Stimulated activated CD8-positive, alpha-beta memory T cell treated with anti-CD3 and anti-CD28 coated beads, Interleukin-15, amount 100 ng/mL, for 4 hours (primary cell): ENCODE data around the gene RAD23A.

Experiments
- DNase-seq, 2 donors: peaks; one replicate each; pipeline ENCODE4 v3.0.0-alpha.2; 2020; ENCODE audit warnings: low read depth in 2 of 2

Gene RAD23A

GRCh38 chr19:12984683-12985048, 39.0 kb downstream of the RAD23A start:
- no peak for DNase-seq

- peak in 1 of 2 donors; percentile 12 for DNase-seq
Measured at GRCh38 chr19:12985049-12985776, 39.6 kb downstream of the RAD23A start.

DNA sequence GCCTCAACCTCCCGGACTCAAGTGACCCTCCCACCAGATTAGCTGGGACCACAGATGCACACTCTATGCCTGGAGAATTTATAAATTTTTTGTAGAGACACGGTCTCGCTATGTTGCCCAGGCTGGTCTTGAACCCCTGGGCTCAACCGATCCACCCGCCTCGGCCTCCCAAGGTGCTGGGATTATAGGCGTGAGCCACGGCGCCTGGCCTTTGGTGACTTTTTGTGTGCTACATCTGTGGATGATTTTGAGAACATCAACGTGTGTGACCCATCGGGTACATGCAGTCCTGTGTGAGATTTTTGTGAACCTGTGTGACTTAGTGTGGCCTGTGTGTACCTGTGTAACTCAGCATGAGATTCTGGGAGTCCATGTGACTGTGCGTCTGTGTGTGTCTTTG, 41.1 kb downstream of the RAD23A start:
- DNase-seq, result no peak

- DNase-seq, result no peak
Measured at GRCh38 chr19:12987190-12987589, 41.5 kb downstream of the RAD23A start.

- DNase-seq, result no peak
Measured at GRCh38 chr19:12987781-12988180, 42.1 kb downstream of the RAD23A start.

GRCh38 chr19:12990431-12990830, 44.8 kb downstream of the RAD23A start:
- DNase-seq, result no peak

- DNase-seq, result no peak
Measured at GRCh38 chr19:12990853-12991252, 45.2 kb downstream of the RAD23A start.

DNA sequence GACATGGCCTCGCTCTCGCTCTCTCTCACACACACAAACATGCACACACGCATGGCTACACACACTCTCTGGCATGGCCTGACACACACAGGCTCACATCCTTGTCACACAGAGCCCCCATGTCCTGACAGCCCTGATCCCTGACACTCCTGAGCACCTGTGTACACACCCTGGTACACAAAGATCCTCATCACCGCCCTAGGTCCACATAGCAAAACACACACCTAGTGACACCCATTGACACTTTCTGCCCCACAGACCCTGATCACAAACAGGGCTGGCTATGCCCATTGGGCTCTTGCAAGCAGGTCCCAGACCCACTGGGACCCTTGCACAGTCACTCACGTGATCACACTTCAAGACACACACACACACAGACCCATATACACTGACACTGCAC, 45.6 kb downstream of the RAD23A start:
- DNase-seq, result no peak

DNA sequence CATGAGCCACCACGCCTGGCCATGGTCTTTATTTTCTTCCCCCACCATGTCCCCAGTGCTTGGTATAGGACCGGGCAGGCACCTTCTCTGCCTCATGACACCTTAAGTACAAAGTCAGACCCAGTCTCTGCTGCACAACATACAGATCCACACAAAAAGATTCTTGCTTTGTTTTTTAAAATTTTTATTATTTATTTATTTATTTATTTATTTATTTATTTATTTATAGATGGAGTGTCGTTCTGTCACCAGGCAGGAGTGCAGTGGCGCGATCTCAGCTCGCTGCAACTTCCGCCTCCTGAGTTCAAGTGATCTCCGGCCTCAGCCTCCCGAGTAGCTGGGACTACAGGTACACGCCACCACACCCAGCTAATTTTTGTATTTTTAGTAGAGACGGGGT, 47.1 kb downstream of the RAD23A start:
- DNase-seq, result no peak

DNA sequence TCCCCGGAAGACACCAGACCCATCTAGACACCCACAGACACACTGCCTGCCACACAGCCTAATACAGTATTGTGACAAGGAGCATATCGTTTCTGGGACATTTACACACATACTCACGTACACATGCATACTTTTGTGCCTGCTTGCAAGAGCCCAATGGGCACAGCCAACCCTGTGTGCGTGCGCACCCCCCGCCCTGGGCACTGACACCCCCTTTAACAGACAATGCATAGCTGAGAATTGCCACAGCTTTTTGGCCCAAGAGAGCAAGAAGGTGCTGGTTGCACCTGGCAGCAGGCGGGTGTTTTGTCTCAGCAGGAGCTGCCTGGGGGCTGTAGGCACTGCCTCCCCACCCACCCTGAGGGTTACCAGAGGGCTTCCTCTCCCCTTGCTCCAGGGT, 47.9 kb downstream of the RAD23A start:
- DNase-seq, result no peak

DNA sequence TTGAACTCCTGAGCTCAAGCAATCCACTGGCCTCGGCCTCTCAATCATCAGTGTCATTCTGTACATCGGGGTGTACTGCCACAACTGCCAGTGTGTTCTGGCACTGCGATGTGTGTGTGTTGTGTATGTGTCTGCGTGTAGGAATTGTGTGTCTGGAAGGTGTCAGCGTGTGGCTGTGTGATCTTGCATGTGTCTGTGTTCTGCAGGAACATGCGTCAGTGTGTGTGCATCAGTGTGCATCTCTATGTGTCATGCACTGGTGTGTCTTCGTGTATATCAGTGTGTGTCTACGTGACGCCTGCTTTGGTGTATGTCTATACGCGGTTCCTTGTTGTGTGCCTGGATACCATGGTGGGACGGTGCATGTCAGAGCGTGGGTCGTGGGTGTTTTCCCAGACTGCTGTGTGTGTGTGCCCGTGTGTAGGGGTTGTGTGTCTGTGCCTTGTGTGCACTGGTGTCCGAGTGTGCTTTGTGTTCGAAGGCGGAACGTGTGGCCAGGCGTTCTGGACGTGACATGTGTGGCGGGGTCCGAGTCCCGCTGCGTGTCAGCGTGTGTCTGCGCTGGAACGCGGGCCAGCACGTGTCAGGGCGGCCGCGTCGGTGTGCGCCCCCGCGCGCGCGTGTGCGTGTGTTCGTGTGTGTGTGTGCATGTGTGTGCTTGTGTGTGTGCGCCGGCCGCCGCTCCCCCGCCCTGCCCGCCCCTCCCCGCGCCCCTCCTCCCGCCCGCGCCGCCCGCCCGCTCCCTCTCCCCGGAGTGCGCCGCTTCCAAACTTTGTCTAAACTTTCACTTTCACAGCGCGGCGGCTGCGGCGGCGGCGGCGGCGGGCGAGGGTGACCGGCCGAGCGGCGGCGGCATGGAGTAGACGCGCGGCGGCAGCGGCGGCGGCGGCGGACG, 49.3 kb downstream of the RAD23A start, which contains the start of gene NFIX:
Gene NFIX, plus strand, starts transcription at position 775 of the 895 bp plus-strand sequence. CDS start 363 bp downstream, outside the sequence.
- peak in 1 of 2 donors; percentile 47 for DNase-seq

GRCh38 chr19:12995596-12996405, 50.1 kb downstream of the RAD23A start:
- DNase-seq, result no peak

DNA sequence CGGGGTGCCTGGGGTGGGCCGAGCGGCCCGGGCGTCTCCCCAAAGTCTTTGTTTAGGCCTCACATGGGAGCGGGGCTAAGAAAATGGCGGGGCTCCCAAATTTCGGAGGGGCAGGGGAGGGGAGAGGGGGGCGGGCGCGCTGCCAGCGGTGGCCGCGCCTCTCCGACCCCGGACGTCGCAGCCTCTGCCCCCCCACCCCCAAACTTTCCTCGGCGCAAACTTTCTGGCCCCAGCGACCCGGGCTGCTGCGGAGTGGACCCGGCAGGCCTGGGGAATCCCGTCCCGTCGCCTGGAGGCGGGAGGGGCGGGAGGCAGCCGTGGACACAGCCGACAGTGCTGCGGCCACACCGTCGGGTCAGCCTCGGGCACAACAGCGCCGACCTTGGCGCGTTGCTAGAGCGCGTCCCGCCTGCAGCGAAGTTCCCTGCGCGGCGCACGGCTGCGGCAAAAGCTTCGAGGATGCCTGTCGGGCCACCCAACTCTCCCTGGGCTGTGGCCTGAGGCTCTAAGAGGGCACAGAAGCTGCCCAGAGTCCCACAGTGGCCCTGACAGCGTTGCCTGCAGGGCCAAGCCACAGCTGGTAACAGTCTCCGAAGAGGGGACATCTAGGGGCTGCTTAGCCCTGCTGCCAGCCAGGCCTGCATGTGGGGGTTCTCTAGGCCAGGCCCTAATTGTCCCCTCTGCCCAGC, 50.9 kb downstream of the RAD23A start:
- DNase-seq, result no peak

DNA sequence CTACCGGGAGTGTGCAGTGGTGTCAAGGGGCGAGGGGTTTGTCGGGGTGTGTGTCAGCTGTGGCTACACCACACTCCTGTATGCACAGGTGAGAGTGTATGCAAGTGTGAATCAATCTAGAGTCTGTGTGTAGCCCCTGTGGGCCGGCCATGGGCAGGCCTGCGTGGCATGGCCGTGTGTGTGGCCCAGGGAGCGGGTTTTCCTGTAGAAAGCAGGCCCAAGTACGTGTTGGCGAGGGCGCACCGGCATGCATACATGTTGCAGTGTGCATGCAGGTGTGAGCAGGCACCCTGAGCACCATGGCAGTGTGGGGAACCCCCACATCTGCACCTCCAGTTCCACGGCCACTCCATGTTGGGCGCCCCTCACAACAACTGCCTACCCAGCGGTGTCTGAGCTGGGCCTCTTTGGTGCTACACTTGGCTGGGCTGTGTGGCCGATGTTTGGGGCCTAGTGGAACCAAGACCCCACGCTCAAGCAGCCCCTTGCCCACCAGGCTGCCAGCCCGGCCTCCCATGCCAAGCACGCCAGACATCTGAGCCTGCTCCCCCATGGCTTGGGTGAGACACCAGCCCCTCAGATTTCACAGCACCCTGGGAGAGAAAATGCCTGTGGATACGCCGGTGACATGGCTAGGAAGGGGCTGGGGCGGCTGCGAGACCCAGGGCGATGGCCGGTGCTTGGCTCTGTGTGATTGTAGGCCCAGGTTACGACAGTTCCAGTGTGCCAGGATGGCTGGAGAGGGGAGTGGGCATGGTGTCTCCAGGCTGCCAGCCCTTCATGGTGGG, 51.7 kb downstream of the RAD23A start:
- DNase-seq, result no peak

DNA sequence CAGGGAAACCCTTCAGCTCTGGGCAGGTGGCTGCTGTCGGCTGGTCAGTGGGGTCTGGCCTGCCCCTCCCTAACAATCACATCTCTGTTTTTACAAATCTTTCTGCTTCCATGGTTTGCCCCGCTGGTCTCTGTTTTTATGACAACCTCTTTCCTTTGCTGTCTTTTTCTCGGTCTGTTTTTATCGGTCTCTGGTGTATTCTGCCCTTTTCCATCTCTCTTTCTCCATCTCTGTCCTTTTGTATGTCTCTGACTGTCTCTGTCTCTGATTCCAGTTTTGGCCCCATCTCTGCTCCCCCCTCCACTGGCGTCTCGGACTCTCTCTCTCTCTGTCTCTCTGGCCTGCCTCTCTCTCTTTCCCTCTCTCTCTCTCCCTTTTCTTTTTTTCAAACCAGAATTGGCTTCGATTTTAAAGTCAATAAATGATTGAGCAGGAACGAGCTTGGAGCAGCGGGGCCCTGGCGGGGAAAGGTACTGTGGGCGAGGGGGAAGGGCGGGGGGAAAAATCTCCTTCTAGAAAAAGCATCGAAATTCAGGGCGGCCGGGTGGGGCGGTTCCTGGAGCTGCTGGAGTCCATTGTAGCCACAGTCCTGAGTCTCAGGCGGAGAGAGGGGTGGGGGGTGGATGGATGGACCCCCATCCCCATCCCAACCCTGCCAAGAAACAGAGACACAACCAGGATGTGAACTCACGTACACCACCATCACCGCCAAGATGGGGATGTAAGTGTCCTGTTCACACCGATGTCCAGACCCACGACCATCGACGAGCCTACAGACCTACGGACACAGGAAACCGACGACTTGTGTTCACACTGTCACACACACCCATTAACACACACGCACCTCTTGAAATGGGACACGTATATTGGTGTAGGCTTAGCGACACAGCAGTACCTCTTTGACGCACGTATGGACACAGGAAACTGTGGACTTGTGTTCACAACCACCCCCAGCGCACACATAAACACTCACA, 52.6 kb downstream of the RAD23A start:
- DNase-seq, result no peak

DNA sequence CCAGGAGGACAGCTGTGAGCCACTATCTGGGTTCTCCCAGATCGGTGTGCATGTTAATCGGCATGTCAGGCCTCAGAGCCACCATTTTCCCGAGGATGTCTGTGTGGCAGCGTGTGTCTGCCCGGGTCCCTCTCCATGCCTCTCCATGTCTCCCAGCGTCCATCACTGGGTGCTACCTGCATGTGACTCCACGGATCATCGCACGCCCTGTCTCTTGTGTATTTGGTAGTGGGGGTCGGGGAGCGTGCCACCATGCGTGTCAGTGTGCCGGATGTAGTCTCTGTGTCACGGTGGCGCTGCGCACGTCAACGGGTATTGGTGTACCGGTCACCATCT, 55.5 kb downstream of the RAD23A start:
- no peak for DNase-seq

DNA sequence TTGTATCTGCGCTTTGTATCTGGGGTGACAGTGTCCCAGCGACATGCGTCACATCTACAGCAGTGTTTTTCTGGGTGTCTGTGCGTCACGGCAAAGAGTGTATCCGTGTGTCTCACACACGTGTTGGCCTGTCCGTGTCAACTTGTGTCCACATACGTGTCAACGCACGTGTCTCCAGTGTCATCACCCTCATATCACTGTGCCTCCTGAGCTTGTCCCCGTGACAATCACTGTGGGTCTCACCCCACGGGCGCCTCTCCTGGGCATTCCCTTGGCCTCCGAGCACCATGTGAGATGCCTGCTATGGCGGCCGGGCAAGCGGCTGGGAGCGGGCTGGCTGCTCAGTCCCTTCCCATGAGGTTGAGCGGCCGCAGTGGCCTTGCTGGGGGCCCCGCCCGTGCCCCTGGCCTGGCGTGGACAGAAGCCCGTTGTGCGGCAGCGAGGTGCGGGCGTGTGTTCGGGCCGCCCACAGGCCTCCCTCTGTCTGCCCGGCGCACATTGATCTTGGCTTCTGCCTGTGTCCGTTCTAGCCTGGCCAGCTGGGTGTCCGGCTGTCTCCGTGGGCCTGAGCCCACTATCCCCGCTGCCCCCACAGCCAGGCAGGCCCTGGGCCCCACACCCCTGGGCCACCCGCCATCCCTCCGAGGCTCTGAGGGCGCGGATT, 56.0 kb downstream of the RAD23A start:
- no peak for DNase-seq

DNA sequence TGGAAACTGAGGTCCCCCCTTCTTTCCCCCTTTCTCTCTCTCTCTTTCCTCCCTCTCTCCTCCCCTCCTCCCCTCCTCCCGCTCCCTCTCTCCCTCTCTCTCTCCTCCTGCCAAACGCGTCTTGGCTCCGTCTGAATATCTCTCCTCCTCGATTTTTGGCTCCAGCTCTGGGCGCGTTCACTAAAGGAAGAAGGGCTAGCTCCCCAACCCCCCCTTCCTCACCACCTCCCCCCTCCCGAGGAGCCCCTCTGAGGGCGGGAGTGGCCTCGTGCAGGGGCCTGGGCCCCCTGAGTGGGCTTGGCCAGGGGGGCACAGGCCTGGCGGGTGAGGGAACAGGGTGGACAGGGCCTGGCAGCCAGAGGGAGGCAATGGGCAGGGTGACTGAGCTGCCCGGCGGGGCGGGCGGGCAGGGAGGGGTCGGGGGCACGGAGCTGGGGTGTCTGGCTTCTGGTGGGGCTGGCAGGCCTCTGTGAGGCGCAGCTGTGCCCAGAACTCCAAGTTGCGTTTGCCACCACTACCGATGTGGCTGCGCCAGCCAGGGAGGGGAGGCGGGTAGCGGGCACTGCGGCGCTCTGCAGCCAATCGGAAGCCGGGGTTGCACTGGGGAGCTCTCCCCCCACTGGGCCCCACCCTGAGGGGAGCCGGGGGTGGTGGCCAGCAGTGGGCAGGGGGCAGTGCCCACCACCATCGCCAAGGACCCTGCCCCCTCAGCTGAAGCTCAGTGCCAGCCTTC, 56.7 kb downstream of the RAD23A start:
- no peak for DNase-seq
